ENCODE measurements around the gene RGL1. TPM values are rescaled to one million over a fixed set of nuclear protein-coding genes. Genes with fewer than 3 reads are reported as not detected.

Gene RGL1
- total RNA-seq, 1 donor from 2014 or later = 34.0 TPM

GRCh38 chr1:183836598-183836997, 31.7 kb downstream of the RGL1 start:
- Mint-ChIP-seq H3K4me1 (peaks cover 27% of the 10 kb centered on the region), H3K27ac (no peak overlapping the region), H3K4me3 (no peak overlapping the region), H3K27me3 (ENCODE audit: low read depth) (no peaks in the 10 kb centered on the region), H3K9me3 (peaks cover 6% of the 10 kb centered on the region), H3K36me3 (peaks cover 12% of the 10 kb centered on the region)
- TF ChIP-seq CTCF (IDR thresholded peaks at IDR 0.05; ENCODE audit: unreplicated experiment) = no peak
- no peak for DNase-seq (ENCODE audit: low spot score in 2 of 2, unreplicated experiment in 2 of 2)

- no peaks in the 10 kb centered on the region for H3K27me3 Mint-ChIP-seq (ENCODE audit: low read depth)
- TF ChIP-seq CTCF (IDR thresholded peaks at IDR 0.05; ENCODE audit: unreplicated experiment) = no peak
- peaks cover 6% of the 10 kb centered on the region for H3K9me3 Mint-ChIP-seq
- peaks cover 32% of the 10 kb centered on the region for H3K4me1 Mint-ChIP-seq
- no peak overlapping the region for H3K27ac Mint-ChIP-seq
- DNase-seq (ENCODE audit: low spot score in 2 of 2, unreplicated experiment in 2 of 2) = no peak
- H3K36me3 Mint-ChIP-seq = peaks cover 12% of the 10 kb centered on the region
- no peak overlapping the region for H3K4me3 Mint-ChIP-seq
Observed at GRCh38 chr1:183837062-183837461, 32.1 kb downstream of the RGL1 start.

GRCh38 chr1:183838221-183838620, 33.3 kb downstream of the RGL1 start:
- Mint-ChIP-seq H3K27me3 (ENCODE audit: low read depth) (no peaks in the 10 kb centered on the region), H3K4me1 (peaks cover 42% of the 10 kb centered on the region), H3K27ac (no peak overlapping the region), H3K4me3 (no peak overlapping the region), H3K36me3 (peaks cover 12% of the 10 kb centered on the region), H3K9me3 (peaks cover 6% of the 10 kb centered on the region)
- no peak for DNase-seq (ENCODE audit: low spot score in 2 of 2, unreplicated experiment in 2 of 2)
- TF ChIP-seq CTCF (IDR thresholded peaks at IDR 0.05; ENCODE audit: unreplicated experiment) = no peak

- peaks cover 6% of the 10 kb centered on the region for H3K9me3 Mint-ChIP-seq
- H3K4me1 Mint-ChIP-seq = peaks cover 59% of the 10 kb centered on the region
- H3K4me3 Mint-ChIP-seq = no peak overlapping the region
Observed at GRCh38 chr1:183840140-183840539, 35.2 kb downstream of the RGL1 start.

GRCh38 chr1:183841550-183841949, 36.6 kb downstream of the RGL1 start:
- DNase-seq (ENCODE audit: low spot score in 2 of 2, unreplicated experiment in 2 of 2) = no peak
- peaks cover 6% of the 10 kb centered on the region for H3K9me3 Mint-ChIP-seq
- peak overlapping the region; percentile 95 for H3K27ac Mint-ChIP-seq
- H3K4me3 Mint-ChIP-seq = no peak overlapping the region
- peaks cover 17% of the 10 kb centered on the region for H3K36me3 Mint-ChIP-seq
- H3K4me1 Mint-ChIP-seq = peaks cover 68% of the 10 kb centered on the region
- H3K27me3 Mint-ChIP-seq (ENCODE audit: low read depth) = no peaks in the 10 kb centered on the region
- no peak for TF ChIP-seq CTCF (IDR thresholded peaks at IDR 0.05; ENCODE audit: unreplicated experiment)

More at GRCh38 chr1:183840140-183840539, 35.2 kb downstream of the RGL1 start:
- DNase-seq (ENCODE audit: low spot score in 2 of 2, unreplicated experiment in 2 of 2) = no peak
- H3K27me3 Mint-ChIP-seq (ENCODE audit: low read depth) = no peaks in the 10 kb centered on the region
- H3K27ac Mint-ChIP-seq = peak overlapping the region; percentile 37
- no peak for TF ChIP-seq CTCF (IDR thresholded peaks at IDR 0.05; ENCODE audit: unreplicated experiment)
- peaks cover 12% of the 10 kb centered on the region for H3K36me3 Mint-ChIP-seq
